ENCODE results near the gene CRYBG1. TPM values are rescaled to one million over a fixed set of nuclear protein-coding genes. Genes with fewer than 3 reads are reported as not detected.

Gene CRYBG1
- total and polyA plus RNA-seq, 2 experiments from 2014 or later, result 3.2 to 10.0 TPM

GRCh38 chr6:106534004-106534403 is 173.5 kb downstream of the CRYBG1 start:
- Histone ChIP-seq H3K4me2 (no peak overlapping the region), H3K27ac (no peak overlapping the region), H3K79me2 (no peaks in the 10 kb centered on the region), H4K20me1 (ENCODE audit: insufficient read depth, poor library complexity, severe bottlenecking) (no peaks in the 10 kb centered on the region), H2AFZ (no peak overlapping the region), H3K36me3 (replicated peaks; ENCODE audit: insufficient read depth, low read depth) (no peaks in the 10 kb centered on the region), H3K27me3 (no peaks in the 10 kb centered on the region), H3K4me3 (no peak overlapping the region), H3K9me3 (ENCODE audit: low read depth) (no peaks in the 10 kb centered on the region), H3K9me2 (replicated peaks; ENCODE audit: insufficient read depth) (no peaks in the 10 kb centered on the region), H3K4me1 (ENCODE audit: insufficient read depth) (no peaks in the 10 kb centered on the region)
- TF ChIP-seq EZH2phosphoT487 (IDR thresholded peaks at IDR 0.05; ENCODE audit: low read depth, severe bottlenecking, unreplicated experiment) (no peak), EZH2 (IDR thresholded peaks at IDR 0.05; ENCODE audit: borderline replicate concordance) (no peak), CTCF (IDR thresholded peaks at IDR 0.05; ENCODE audit: poor library complexity) (no peak)
- no peak for DNase-seq (ENCODE audit: low spot score)
- 42% methylated on average over 1 of the region's 1 CpG for WGBS (ENCODE audit: low lambda C conversion rate, missing lambda C conversion rate)

GRCh38 chr6:106534564-106534982 is 174.1 kb downstream of the CRYBG1 start:
- no peak for DNase-seq (ENCODE audit: low spot score)
- H3K4me2 ChIP-seq, result no peak overlapping the region
- TF ChIP-seq CTCF (IDR thresholded peaks at IDR 0.05; ENCODE audit: poor library complexity) (no peak), EZH2phosphoT487 (IDR thresholded peaks at IDR 0.05; ENCODE audit: low read depth, severe bottlenecking, unreplicated experiment) (no peak), EZH2 (IDR thresholded peaks at IDR 0.05; ENCODE audit: borderline replicate concordance) (no peak)
- H3K36me3 ChIP-seq (replicated peaks; ENCODE audit: insufficient read depth, low read depth), result no peaks in the 10 kb centered on the region
- H3K27me3 ChIP-seq, result no peaks in the 10 kb centered on the region
- H2AFZ ChIP-seq, result no peak overlapping the region
- WGBS (ENCODE audit: low lambda C conversion rate, missing lambda C conversion rate), result 72% methylated on average over 2 of the region's 2 CpGs
- H3K4me3 ChIP-seq, result no peak overlapping the region
- H4K20me1 ChIP-seq (ENCODE audit: insufficient read depth, poor library complexity, severe bottlenecking), result no peaks in the 10 kb centered on the region
- H3K4me1 ChIP-seq (ENCODE audit: insufficient read depth), result no peaks in the 10 kb centered on the region
- H3K9me3 ChIP-seq (ENCODE audit: low read depth), result no peaks in the 10 kb centered on the region
- no peak overlapping the region for H3K27ac ChIP-seq
- H3K79me2 ChIP-seq, result no peaks in the 10 kb centered on the region
- no peaks in the 10 kb centered on the region for H3K9me2 ChIP-seq (replicated peaks; ENCODE audit: insufficient read depth)

DNA sequence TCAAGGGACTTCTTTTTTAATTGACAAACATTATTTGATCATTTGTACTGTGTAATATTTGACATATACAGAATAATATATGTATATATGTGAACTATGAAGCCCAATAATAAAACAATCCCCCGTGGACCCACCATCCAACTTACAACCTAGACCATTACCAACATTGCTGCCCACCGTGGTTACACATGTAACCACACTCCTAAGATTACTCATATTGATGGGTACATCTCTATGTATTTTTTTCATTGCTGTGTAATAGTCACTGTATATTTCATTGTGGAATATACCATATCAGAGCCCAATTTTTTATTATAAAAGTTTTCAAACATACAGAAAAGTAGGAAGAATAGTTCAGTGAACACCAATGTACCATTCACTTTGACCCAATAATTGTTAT is 174.5 kb downstream of the CRYBG1 start:
- no peaks in the 10 kb centered on the region for H4K20me1 ChIP-seq (ENCODE audit: insufficient read depth, poor library complexity, severe bottlenecking)
- H3K27me3 ChIP-seq, result no peaks in the 10 kb centered on the region
- no peak for DNase-seq (ENCODE audit: low spot score)
- TF ChIP-seq EZH2 (IDR thresholded peaks at IDR 0.05; ENCODE audit: borderline replicate concordance), result no peak
- no peak for TF ChIP-seq EZH2phosphoT487 (IDR thresholded peaks at IDR 0.05; ENCODE audit: low read depth, severe bottlenecking, unreplicated experiment)
- no peak for TF ChIP-seq CTCF (IDR thresholded peaks at IDR 0.05; ENCODE audit: poor library complexity)
- H3K27ac ChIP-seq, result no peak overlapping the region
- no peaks in the 10 kb centered on the region for H3K4me1 ChIP-seq (ENCODE audit: insufficient read depth)
- H3K4me2 ChIP-seq, result no peak overlapping the region
- H3K36me3 ChIP-seq (replicated peaks; ENCODE audit: insufficient read depth, low read depth), result no peaks in the 10 kb centered on the region
- no peak overlapping the region for H3K4me3 ChIP-seq
- H3K9me2 ChIP-seq (replicated peaks; ENCODE audit: insufficient read depth), result no peaks in the 10 kb centered on the region
- no peaks in the 10 kb centered on the region for H3K79me2 ChIP-seq
- no peak overlapping the region for H2AFZ ChIP-seq
- no peaks in the 10 kb centered on the region for H3K9me3 ChIP-seq (ENCODE audit: low read depth)
- whole genome bisulfite sequencing (ENCODE audit: low lambda C conversion rate, missing lambda C conversion rate), result 98% methylated on average over 2 of the region's 2 CpGs

DNA sequence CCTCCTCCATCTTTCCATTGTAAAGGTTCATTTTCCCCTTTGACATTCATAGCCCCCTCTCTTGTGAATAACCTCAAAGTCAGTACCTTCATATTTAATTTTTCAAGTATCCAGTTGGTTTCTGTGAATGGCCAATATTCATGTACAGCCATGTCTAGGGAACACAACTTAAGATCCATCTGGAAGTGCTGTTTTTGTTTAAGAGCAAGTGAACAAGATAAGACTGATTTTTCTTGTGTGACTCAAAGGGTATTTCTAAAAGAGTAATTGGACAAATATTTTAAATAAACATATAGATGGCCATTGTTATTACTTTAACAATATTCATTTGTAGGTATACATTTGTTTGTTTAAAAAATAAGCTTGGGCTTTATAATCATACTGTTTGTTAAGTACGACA is 175.8 kb downstream of the CRYBG1 start:
- H3K4me1 ChIP-seq (ENCODE audit: insufficient read depth), result peaks cover 4% of the 10 kb centered on the region
- DNase-seq (ENCODE audit: low spot score), result no peak
- H2AFZ ChIP-seq, result no peak overlapping the region
- TF ChIP-seq EZH2 (IDR thresholded peaks at IDR 0.05; ENCODE audit: borderline replicate concordance) (no peak), CTCF (IDR thresholded peaks at IDR 0.05; ENCODE audit: poor library complexity) (no peak), EZH2phosphoT487 (IDR thresholded peaks at IDR 0.05; ENCODE audit: low read depth, severe bottlenecking, unreplicated experiment) (no peak)
- no peaks in the 10 kb centered on the region for H3K79me2 ChIP-seq
- H3K9me2 ChIP-seq (replicated peaks; ENCODE audit: insufficient read depth), result no peaks in the 10 kb centered on the region
- no peaks in the 10 kb centered on the region for H3K9me3 ChIP-seq (ENCODE audit: low read depth)
- 83% methylated on average over 1 of the region's 1 CpG for WGBS (ENCODE audit: low lambda C conversion rate, missing lambda C conversion rate)
- no peak overlapping the region for H3K27ac ChIP-seq
- H3K36me3 ChIP-seq (replicated peaks; ENCODE audit: insufficient read depth, low read depth), result no peaks in the 10 kb centered on the region
- no peaks in the 10 kb centered on the region for H3K27me3 ChIP-seq
- H3K4me2 ChIP-seq, result no peak overlapping the region
- H3K4me3 ChIP-seq, result no peak overlapping the region
- no peaks in the 10 kb centered on the region for H4K20me1 ChIP-seq (ENCODE audit: insufficient read depth, poor library complexity, severe bottlenecking)
